Fibroblast of mammary gland (primary cell): ENCODE results near the gene SREBF1.

Experiments used
- DNase-seq: peaks from one replicate; pipeline ENCODE4 v3.0.0-alpha.2; 2010; ENCODE audit warnings: low read depth
- H3K4me3 ChIP-seq: 2 replicates; pipeline ENCODE4 v1.5.1; 2011; ENCODE audit warnings: low read depth, mild to moderate bottlenecking, low read length, moderate library complexity; ENCODE audit not compliant: control insufficient read depth
- CTCF ChIP-seq: conservative IDR thresholded peaks from 2 replicates; pipeline ENCODE4 v1.5.1; 2011; ENCODE audit warnings: low read depth, low read length, inconsistent platforms; ENCODE audit not compliant: control insufficient read depth, insufficient read depth

Gene SREBF1

DNA sequence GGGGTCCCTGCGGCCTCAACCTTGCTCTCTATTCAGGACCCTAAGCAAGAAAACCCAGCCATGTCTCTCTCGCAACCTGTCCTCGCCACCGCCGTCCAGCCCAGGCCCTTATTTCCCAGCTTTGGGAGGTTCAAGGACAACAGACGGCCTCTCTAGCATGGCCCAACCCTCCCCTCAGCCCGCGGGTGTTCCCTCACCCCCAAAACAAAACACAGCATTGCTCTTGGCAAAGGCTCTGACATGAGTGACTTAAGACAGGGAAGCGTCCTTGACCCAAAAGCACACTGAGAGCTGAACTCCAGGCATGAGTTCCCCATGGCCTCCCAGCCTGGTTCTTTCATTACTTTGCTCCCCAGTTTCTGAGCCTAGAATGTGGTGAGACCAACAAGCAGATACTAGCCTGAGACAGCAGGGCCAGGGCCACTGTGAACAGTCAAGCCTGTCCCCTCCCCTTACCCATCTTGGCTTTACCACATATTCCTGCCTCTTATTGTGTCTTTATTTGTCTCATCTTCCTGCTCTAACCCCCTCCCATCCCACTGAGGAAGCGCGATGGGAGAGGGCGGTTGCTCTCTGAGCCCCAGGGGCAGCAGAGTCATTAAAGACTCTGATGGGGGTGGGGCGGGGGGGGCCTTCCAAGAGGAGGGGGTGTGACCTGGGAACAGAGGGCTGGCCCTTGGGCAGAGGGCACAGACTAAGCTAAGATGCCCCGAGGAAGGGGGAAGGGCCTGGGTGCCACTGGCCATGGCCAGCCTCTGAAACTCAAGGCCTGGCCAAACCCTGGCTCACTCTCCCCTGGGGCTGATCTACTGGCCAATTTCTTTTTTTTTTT lies 11.8 kb downstream of the SREBF1 start:
- no peak for TF ChIP-seq CTCF
- no peak overlapping the region for H3K4me3 ChIP-seq

DNA sequence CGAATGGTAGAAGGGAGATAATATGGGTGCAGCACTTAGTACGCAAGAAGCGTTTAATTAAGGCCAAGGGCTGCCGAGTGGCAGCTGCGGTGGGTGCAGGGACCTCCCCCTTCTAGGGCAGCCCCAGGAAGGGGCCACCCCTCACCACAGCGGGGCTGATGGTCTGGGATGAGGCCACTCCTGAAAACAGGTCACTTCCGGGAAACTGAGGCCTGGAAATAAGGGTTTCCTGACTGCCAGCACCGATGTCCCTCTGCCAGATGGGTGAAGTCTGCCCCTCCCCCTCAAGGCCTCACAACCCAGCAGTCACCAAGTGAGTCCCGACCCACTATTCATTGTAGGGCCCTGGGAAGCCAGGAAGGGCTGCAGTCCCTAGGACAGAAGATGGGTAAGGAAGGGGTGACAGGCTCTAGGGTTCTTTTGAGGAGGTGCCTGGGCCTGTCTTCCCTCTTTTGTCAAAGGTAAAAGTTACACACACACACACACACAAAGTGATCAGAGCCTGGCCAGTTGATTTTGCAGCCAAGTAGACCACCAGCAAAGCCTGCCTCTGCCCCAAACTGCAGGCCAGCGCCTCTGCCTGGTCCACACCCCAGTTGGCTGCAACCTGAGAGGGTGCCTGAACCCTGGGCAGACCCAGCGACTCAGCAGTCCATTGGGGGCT lies 12.5 kb downstream of the SREBF1 start:
- DNase-seq, result no peak
- H3K4me3 ChIP-seq, result peak overlapping the region; percentile 9
- TF ChIP-seq CTCF, result no peak

More for the DNA sequence above, 11.8 kb downstream of the SREBF1 start:
- DNase-seq, result no peak

GRCh38 chr17:17823433-17824118 lies 13.2 kb downstream of the SREBF1 start:
- H3K4me3 ChIP-seq, result peak overlapping the region; percentile 67
- no peak for TF ChIP-seq CTCF
- DNase-seq, result peak; percentile 67

- no peak for TF ChIP-seq CTCF
- no peak for DNase-seq
- H3K4me3 ChIP-seq, result peak overlapping the region; percentile 67
Measured at GRCh38 chr17:17822616-17823015, 14.2 kb downstream of the SREBF1 start.

DNA sequence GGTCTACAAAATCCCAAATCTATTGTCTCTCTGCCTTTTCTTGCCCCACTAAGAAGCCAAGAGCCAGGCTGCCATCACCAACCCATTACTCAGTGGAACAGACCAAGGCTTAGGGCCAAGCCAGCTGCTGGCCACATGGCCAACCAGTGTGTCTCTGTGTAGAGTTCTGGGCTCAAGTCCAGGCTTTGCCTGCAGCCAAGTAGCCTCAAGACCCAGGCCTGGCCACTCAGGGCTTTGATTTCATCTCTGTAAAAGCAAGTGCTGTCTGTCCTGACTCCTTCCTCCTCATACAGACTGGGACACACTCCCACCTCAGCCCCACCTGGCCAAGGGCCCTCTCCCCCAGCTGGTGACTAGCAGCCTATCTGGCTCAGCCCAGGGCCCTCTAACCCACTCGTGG lies 14.6 kb downstream of the SREBF1 start:
- no peak for TF ChIP-seq CTCF
- H3K4me3 ChIP-seq, result peak overlapping the region; percentile 67
- peak; percentile 98 for DNase-seq

DNA sequence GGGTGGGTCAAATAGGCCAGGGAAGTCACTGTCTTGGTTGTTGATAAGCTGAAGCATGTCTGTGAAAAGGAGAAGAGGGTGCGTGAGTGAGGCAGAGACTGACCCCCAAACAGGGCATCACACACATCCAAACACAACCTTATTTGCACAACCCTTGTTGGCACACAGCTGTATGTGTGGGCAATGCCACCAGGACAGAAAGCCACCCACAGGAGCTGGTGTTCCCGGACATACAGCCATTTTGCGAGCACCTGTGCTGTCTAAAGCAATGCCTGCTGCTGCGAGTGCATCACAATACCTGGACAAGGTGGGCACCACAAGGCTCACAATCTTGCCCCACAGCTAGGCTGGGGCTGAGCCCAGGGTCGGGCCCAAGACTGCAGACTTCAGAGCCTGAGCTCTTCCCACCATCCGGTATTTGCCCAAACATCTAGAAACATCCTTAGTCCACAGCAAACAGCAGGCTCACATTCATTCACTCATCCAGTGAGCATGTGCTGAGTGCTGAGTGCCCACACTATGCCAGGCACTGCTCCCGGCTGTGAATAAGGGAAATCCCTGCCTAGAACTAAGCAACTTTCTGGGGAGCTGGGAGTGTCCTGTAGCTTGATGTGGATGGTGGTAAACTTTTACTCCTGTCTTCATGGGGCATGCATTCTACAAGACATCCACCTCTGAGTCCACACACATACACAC lies 16.2 kb downstream of the SREBF1 start:
- H3K4me3 ChIP-seq, result no peak overlapping the region
- TF ChIP-seq CTCF, result no peak
- no peak for DNase-seq
